NCI-H69 (cell line): ENCODE data around the gene EGR4.
"Not testable (repeated sequence)": the region's sequence is repeated elsewhere in the genome, so short reads cannot be mapped to it uniquely, and the experiment has no call there.

Experiments
- DNase-seq: peaks from one replicate; lab custom pipeline; 2025; lab: John Stamatoyannopoulos, UW

EGR4 gene

DNA sequence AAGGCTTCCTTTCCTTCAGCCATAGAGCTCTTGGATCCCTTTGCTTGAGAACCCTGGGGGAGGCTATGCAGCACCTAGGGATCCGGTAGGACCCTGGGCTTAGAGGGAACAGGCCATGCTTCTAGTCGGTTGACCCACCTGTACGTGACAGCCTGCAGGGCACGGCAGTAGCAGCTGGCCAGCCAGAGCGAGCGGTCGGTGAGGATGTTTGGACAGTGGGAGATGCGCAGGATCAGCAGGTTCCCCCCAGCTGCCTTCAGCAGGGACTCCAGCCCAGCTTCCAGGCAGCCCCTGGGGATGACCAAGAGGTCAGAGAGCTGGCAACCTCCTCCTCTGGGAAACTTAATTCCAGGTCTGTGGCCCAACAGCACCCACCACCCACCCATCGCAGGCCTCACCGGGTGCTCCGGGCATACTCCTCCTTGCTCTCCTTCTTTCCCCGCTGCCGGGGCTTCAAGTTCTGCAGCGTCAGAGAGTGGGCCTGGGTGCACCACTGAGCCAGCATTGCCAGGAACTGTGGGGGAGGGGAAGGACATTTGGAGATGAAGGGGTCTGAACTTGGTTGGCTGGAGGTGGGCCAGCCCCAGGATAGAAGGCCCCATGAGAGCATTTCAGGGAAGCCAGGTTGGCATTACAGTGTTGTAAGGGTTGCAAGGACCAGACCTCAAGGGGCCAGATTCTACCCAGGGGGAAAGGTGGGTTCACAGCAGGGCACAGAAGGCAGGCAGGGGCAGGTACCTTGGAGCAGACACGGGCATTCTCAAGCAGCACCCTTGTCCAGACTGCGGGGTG, 29.6 kb downstream of the EGR4 start:
- no peak for DNase-seq

GRCh38 chr2:73262691-73263429, 30.5 kb downstream of the EGR4 start:
- DNase-seq: not testable (repeated sequence)

GRCh38 chr2:73262108-73262651, 31.2 kb downstream of the EGR4 start:
- DNase-seq: peak; percentile 31

GRCh38 chr2:73260338-73260984, 32.9 kb downstream of the EGR4 start:
- peak; percentile 3 for DNase-seq

GRCh38 chr2:73259704-73260337, 33.5 kb downstream of the EGR4 start:
- no peak for DNase-seq

- DNase-seq: no peak
Measured at GRCh38 chr2:73259276-73259675, 34.1 kb downstream of the EGR4 start.

GRCh38 chr2:73258913-73259215, 34.5 kb downstream of the EGR4 start:
- DNase-seq: no peak

- no peak for DNase-seq
Measured at GRCh38 chr2:73258186-73258912, 35.0 kb downstream of the EGR4 start.

DNA sequence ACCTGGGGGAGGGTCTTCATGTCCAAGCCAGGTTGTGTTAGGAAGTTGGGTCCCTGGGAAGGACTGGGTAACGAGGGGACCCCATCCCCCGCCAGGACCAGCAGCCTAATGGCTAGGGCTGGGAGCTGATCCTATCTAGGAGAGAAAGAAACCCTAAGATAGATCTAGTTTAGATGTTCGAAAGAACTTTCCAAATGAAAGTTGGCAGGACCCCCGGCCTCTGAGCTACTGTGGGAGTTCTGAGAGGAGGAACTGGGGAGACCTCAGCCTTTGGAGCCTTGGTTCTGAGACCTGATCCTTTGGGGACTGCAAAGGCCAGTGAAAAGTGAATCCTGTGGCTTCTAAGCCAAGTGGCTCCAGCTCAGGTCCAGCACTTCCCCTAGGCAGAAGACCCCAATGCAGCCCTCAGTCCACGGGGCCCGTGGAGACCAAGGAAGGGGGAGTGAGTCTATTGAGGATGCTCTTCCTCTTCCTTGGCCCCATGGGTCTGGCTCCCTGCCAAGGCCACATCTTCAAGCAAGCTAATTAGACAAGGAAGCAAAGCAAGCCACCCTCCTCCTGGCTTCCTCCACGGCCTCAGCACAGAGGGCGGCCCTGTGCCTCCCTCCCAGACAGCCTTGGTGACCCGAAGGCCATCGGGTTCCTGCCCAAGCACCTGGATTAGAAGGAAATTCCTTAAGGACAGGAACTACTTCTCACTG, 35.8 kb downstream of the EGR4 start:
- peak; percentile 2 for DNase-seq

- no peak for DNase-seq
Measured at GRCh38 chr2:73257021-73257420, 36.3 kb downstream of the EGR4 start.

- DNase-seq: no peak
Measured at GRCh38 chr2:73256618-73256922, 36.8 kb downstream of the EGR4 start.

DNA sequence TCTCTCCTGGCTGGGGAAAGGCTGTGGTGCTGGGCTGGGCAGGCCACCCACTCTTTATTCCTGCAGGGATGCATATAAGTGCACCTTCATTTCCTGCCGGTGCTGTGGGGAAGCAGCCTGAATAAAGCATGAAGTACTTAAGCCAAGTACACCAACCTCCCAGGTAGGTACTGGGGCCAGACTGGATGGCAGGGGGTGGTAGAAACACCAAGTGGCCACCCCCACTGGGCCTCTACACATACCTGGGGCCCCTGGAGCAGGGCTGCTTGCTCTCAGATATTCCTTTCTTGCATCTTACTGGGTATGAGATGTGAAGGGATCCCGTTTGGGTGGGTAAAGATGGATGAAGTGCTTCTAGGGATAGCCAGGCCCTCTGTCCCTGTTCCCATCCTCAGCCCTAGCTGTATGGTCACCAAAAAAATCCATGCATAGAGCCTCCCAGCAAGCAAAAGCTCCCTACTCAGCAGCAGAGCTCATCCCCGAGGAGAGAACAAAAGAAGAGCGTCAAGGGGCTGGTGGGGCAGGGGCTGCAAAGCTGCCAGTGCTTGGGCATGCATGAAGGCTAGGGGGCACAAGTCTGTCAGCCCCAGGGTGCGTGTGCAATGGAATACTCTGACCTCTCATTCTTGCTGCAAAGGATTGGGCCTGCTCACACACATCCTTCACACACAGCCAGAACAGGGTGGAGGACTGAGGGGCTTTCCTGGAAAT, 37.3 kb downstream of the EGR4 start:
- no peak for DNase-seq

- no peak for DNase-seq
Measured at GRCh38 chr2:73255007-73255644, 38.2 kb downstream of the EGR4 start.

- no peak for DNase-seq
Measured at GRCh38 chr2:73254343-73255006, 38.9 kb downstream of the EGR4 start.

GRCh38 chr2:73253901-73254300, 39.4 kb downstream of the EGR4 start:
- DNase-seq: no peak

DNA sequence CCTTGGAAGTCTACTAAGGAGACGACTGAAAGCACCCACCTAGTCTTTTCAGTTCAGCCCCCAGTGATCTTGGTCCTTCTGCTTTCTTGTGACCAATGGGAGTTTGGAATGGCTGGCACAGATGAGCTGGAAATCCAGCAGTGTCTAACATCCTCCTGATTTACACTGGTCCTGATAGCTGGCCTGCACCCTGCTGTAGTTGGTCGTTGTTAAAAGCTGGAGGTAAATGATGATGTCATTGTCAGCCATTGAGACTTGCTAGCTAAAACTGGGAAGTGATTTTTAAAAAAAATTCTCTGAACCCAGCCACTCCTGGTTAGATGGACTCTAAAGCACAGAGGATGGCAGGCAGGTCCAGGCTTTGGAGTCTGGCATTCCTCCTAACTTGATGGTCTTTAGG, 39.9 kb downstream of the EGR4 start:
- DNase-seq: no peak

- no peak for DNase-seq
Measured at GRCh38 chr2:73252238-73253027, 40.9 kb downstream of the EGR4 start.
